ENCODE measurements around the gene DPF3.
A peak's percentile ranks its signal among the peaks of the same experiment; 100 is the strongest.

The DPF3 gene

DNA sequence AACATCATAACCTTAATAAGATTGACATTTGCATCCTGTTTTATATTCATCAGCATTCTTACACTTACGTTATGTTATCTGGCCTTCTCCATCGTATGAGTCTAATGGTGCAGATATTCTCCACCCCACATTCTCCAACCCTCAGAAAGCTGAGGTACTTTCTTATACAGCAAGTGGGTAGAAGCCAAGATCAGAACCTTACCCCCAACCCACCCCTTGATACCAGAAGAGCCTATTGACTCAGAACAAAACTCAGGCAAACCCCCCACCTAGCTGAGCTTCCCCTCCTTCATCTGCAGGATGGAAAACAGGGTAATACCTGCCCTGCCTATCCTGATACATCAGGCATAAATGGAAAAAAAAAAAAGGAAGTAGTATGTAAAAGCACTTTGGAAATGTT, 77.6 kb downstream of the DPF3 start:
- in situ Hi-C loops (cut with MboI; ENCODE audit: low pct_unique_long_range_greater_than_20kb, low sequenced_read_pairs) = no loop called here
- no peak for DNase-seq

DNA sequence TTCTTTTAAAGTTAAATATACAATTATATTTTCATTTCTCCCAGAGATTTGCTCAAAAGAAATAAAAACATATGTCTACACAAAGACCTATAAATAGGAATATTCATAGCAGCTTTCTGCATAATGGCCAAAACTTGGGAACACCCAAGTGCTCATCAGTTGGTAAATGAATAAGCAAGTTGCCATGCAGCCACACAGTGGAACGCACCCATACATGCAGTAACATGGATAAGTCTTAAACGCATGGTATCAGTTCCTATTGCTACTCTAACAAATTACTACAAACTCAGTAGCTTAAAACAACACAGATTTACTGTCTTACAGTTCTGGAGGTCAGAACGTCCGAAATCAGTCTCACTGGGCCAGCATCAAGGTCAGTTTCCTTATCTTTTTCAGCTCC, 78.5 kb downstream of the DPF3 start:
- DNase-seq = no peak
- in situ Hi-C loops (cut with MboI; ENCODE audit: low pct_unique_long_range_greater_than_20kb, low sequenced_read_pairs) = no loop called here

DNA sequence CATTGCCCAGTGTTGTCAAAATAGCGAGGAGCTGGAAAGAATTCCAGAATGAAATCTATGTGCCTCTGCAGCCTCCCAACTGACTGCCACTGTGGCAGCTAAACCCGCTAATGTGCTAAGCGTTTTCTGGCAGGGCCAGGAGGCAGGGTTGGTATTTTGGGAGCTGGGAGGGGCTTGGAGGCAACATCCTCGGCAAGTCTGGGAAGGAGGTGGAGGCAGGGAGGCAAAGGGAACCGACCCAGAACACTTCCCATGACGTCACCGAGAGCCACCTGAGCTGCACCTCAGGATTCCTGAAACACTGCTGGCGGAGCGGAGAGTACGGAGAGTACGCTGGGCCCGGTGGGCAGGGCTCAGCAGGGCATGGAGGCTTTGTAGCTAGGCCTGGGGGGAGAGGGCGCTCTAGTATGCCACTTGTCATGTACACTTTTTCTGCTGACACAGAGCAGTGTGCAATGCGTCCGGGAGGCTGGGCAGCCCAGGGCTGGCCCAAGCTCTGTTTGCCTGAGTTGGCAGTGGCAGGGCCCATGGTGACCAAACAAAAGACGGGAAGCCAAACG, 81.5 kb downstream of the DPF3 start:
- no peak for DNase-seq
- in situ Hi-C loops (cut with MboI; ENCODE audit: low pct_unique_long_range_greater_than_20kb, low sequenced_read_pairs) = no loop called here

GRCh38 chr14:72810201-72810600, 83.7 kb downstream of the DPF3 start:
- in situ Hi-C loops (cut with MboI; ENCODE audit: low pct_unique_long_range_greater_than_20kb, low sequenced_read_pairs) = no loop called here

GRCh38 chr14:72809063-72809462, 84.8 kb downstream of the DPF3 start:
- in situ Hi-C loops (cut with MboI; ENCODE audit: low pct_unique_long_range_greater_than_20kb, low sequenced_read_pairs) = no loop called here
- DNase-seq = no peak

More at GRCh38 chr14:72810201-72810600, 83.7 kb downstream of the DPF3 start:
- DNase-seq = no peak

- DNase-seq = no peak
- in situ Hi-C loops (cut with MboI; ENCODE audit: low pct_unique_long_range_greater_than_20kb, low sequenced_read_pairs) = no loop called here
Observed at GRCh38 chr14:72808564-72808963, 85.3 kb downstream of the DPF3 start.

- DNase-seq = no peak
- in situ Hi-C loops (cut with MboI; ENCODE audit: low pct_unique_long_range_greater_than_20kb, low sequenced_read_pairs) = no loop called here
Observed at GRCh38 chr14:72802588-72802946, 91.3 kb downstream of the DPF3 start.

GRCh38 chr14:72801836-72802587, 91.9 kb downstream of the DPF3 start:
- in situ Hi-C loops (cut with MboI; ENCODE audit: low pct_unique_long_range_greater_than_20kb, low sequenced_read_pairs) = no loop called here
- DNase-seq = no peak

GRCh38 chr14:72801381-72801812, 92.5 kb downstream of the DPF3 start:
- no peak for DNase-seq
- in situ Hi-C loops (cut with MboI; ENCODE audit: low pct_unique_long_range_greater_than_20kb, low sequenced_read_pairs) = no loop called here

DNA sequence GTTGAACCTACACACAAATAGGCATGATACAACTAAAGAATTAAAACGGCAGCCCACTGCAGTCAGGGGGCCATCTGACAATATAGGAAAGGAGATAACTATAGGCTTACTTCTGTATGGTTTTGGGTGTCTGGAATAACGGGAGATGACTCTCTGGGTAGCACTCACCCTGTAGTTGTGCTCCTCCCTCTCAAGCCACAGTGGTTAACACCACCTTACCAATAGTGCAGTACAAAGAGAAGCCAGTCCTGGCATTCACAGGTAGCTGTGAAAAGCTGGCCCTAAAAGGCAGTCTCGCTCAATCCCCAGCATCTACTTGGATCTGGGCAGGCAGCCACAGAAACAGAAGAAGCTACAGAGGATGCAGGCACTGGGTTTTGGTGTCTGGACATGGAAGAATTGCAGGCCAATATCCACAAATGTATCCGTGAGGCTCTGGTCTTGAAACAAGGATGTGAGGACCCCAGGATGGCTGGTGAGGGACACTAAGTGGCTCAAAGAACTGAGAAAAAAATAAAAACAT, 93.0 kb downstream of the DPF3 start:
- in situ Hi-C loops (cut with MboI; ENCODE audit: low pct_unique_long_range_greater_than_20kb, low sequenced_read_pairs) = no loop called here
- no peak for DNase-seq

DNA sequence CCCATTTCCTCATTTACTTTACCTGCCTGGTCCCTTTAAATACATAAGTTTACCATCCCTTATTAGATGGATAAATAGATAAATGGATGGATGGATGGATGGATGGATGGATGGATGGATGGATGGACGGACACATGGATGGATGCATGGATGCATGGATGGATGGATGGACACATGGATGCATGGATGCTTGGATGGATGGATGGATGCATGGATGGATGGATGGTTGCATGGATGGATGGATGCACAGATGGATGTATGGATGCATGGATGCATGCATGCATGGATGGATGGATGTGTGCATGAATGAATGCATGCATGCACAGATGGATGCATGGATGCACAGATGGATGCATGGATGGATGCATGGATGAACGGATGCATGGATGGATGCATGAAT, 93.6 kb downstream of the DPF3 start:
- in situ Hi-C loops (cut with MboI; ENCODE audit: low pct_unique_long_range_greater_than_20kb, low sequenced_read_pairs) = no loop called here
- no peak for DNase-seq

DNA sequence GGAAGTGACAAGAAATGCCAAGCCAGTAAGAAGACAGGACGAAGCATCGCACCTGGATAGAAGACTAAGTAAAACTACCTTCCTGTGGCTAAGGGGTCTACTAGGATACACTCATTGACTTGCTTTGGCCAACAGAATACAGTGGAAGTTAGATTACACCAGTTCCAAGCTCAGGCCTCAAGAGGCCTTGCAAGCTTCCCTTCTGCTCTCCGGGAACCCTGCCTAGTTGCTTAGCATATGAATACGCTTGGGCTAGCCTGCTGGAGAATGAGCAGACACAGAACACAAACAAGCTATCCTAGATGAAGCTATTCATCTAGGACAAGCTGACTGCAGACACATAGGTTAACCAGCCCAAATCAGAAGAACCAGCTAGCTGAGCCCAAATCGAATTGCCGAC, 97.0 kb downstream of the DPF3 start:
- DNase-seq = no peak

GRCh38 chr14:72793156-72793939, 100.6 kb downstream of the DPF3 start:
- in situ Hi-C loops (cut with MboI; ENCODE audit: low pct_unique_long_range_greater_than_20kb, low sequenced_read_pairs) = no loop called here
- DNase-seq = no peak

More for the DNA sequence above, 97.0 kb downstream of the DPF3 start:
- in situ Hi-C loops (cut with MboI; ENCODE audit: low pct_unique_long_range_greater_than_20kb, low sequenced_read_pairs) = no loop called here

DNA sequence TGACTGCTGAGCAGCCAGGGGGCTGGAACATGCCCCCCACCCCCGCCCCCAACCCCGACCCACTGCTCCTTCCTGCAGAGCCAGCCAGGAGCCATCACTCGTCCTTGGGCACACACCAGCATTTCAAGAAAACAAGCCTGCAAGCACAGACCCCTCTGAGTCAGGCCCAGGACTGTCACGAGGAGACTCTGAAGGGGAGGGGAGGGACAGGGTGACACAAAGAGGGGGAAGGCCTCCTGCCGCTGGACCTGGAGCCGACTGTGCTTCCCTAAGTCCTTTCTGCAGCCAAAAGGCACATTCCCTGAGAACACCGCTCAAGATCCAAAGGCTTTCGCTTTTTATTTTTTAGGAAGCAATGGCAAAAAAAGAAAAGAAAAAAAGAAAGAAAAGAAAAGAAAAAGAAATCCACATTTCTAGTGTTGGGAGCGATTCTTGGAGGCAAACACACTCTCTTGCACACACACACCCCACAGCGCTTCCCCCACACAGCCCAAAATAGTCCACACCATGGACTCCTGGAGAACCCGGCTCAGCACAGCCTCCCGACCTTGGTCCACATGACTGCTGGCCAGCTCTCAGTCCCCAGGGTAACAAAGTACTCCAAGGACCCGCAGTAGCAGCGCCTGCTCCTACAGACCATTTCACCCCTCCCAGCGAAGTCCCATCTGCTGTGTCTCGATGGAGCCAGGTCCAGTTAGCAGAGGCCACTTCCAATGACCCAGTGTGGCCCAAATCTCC, 101.7 kb downstream of the DPF3 start:
- in situ Hi-C loops (cut with MboI; ENCODE audit: low pct_unique_long_range_greater_than_20kb, low sequenced_read_pairs) = no loop called here
- no peak for DNase-seq

DNA sequence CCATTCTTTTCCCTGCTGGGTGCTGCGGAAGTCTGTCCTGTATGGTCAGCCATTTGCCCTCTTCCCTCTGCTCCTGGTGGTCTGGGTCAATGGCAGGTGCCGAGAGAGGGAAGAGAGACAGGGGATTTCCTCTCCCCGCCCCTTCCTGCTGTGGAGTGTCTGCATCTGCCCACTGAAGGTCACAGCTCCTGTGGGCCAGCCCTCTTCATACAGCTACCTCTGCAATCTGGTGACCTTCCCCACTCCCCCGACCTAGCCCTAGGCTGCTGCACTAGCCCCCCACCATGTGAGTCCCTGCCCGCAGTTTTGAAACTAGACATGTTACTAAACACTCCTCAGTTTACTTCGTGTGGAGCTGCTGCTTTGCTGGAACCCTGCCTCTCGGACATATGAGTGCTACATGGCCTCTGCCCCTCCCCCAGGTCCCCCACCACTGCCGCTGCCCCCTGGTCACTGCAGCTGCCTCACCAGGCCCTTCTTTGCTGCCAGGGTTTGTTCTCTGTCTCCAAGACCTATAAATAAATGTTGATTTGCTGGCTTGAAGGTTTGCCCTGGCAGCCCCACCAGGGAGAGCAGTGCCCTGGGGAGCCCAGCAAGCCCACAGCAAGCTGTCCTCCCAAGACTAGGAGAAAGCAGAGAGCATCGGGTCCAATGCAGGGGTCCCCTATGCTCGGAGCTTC, 102.9 kb downstream of the DPF3 start:
- DNase-seq = no peak
- in situ Hi-C loops (cut with MboI; ENCODE audit: low pct_unique_long_range_greater_than_20kb, low sequenced_read_pairs) = no loop called here

DNA sequence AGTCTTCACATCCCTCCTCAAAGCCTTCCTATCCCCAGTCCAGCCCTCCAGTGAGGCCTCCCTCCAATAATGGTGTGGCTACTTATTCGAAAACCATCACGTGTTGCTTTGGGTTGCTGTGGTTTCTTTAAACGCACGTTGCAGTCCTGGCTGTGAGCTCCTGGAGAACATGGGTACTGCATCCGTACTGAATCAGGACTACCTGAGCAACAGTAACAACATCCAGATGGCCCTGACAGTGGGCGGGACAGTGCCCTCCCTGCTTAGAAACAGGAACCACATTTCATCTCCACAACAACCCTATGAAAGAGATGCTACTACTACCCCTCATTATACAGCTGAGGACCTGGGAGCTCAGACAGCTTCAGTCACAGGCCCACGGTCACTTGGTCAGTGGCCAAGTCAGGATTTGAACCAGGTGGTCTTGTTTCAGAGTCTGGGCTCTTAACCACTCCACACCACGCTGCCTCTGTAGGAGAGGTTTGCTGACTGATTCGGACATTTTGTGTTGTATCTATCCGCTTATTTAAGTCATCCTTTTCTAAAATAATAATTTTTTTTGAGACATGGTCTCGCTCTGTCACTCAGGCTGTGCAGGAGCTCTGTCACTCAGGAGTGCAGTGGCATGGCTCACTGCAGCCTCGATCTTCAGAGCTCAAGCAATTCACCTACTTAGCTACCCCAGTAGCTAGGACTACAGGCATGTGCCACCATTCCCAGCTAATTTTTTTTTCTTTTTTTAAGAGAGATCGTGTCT, 104.8 kb downstream of the DPF3 start:
- no peak for DNase-seq

DNA sequence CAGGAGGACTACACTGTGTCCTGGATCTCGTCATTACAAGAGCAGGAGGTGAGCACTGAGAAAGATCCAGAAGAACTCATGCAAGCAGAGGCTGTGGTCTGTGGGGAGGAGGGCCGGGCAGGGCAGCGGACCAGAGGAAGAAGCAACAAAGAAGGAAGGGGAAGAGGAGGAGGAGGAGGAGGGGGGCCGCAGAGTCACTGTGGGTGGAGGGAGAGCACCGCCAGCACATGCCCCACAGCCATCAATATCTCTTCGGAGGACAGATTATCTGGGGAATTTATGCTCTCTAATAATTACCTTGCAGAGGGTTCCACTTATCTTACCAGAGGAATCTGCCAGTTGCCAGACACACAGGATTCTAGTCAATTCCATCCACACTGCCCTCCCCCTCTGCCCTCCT, 105.6 kb downstream of the DPF3 start:
- peak; percentile 5 for DNase-seq
- in situ Hi-C loops (cut with MboI; ENCODE audit: low pct_unique_long_range_greater_than_20kb, low sequenced_read_pairs) = no loop called here

More for the DNA sequence above, 104.8 kb downstream of the DPF3 start:
- in situ Hi-C loops (cut with MboI; ENCODE audit: low pct_unique_long_range_greater_than_20kb, low sequenced_read_pairs) = no loop called here

- no peak for DNase-seq
- in situ Hi-C loops (cut with MboI; ENCODE audit: low pct_unique_long_range_greater_than_20kb, low sequenced_read_pairs) = no loop called here
Observed at GRCh38 chr14:72787841-72788240, 106.1 kb downstream of the DPF3 start.

Data from KBM-7 (cell line).